Measurements from ENCODE around the gene GPC1.

DNA sequence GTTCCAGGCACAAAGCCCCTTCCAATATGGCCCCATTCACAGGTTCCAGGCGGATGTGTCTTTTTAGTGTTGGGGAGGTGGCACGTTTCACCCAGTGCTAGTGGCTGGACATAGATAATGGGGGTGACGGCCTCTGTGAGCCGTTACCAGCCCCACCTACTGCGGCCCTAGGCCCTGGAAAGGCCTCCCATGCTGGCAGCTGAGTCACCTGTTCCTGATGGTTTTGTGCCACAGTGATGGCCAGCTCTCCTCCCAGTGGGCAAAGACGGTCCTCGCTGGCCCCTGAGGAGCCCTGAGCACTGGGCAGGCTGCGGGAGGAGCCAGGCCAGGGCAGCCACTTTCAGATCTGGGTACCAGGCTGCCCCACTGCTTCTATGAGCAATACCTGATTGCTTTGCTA is 40.0 kb upstream of the GPC1 start:
- TF ChIP-seq, protein P1, sequence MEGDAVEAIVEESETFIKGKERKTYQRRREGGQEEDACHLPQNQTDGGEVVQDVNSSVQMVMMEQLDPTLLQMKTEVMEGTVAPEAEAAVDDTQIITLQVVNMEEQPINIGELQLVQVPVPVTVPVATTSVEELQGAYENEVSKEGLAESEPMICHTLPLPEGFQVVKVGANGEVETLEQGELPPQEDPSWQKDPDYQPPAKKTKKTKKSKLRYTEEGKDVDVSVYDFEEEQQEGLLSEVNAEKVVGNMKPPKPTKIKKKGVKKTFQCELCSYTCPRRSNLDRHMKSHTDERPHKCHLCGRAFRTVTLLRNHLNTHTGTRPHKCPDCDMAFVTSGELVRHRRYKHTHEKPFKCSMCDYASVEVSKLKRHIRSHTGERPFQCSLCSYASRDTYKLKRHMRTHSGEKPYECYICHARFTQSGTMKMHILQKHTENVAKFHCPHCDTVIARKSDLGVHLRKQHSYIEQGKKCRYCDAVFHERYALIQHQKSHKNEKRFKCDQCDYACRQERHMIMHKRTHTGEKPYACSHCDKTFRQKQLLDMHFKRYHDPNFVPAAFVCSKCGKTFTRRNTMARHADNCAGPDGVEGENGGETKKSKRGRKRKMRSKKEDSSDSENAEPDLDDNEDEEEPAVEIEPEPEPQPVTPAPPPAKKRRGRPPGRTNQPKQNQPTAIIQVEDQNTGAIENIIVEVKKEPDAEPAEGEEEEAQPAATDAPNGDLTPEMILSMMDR (IDR thresholded peaks at IDR 0.05; ENCODE audit: poor library complexity): no peak
- TF ChIP-seq EZH2 (IDR thresholded peaks at IDR 0.05; ENCODE audit: borderline replicate concordance) (no peak), EZH2phosphoT487 (IDR thresholded peaks at IDR 0.05; ENCODE audit: low read depth, severe bottlenecking, unreplicated experiment) (no peak)
